Limb (tissue), 2 donors: ENCODE data around the gene SUCLG2.
"Not testable (repeated sequence)": the region's sequence is repeated elsewhere in the genome, so short reads cannot be mapped to it uniquely, and the experiment has no call there.

Source experiments
- DNase-seq, 2 donors: peaks; one replicate each; pipeline ENCODE4 v3.0.0-alpha.2; 2016; ENCODE audit errors: extremely low spot score in 2 of 2

SUCLG2 gene

GRCh38 chr3:67608034-67608433 lies 46.4 kb downstream of the SUCLG2 start:
- no peak for DNase-seq

GRCh38 chr3:67605377-67605776 lies 49.0 kb downstream of the SUCLG2 start:
- DNase-seq, result no peak

GRCh38 chr3:67602816-67603215 lies 51.6 kb downstream of the SUCLG2 start:
- DNase-seq, result no peak

GRCh38 chr3:67601919-67602608 lies 52.3 kb downstream of the SUCLG2 start:
- DNase-seq, result no peak

- no peak for DNase-seq
These were observed 53.0 kb downstream of the SUCLG2 start for GRCh38 chr3:67601385-67601784.

GRCh38 chr3:67599821-67600220 lies 54.6 kb downstream of the SUCLG2 start:
- DNase-seq, result peak in 1 of 2 donors; percentile 69

- DNase-seq, result no peak
These were observed 55.4 kb downstream of the SUCLG2 start for GRCh38 chr3:67598814-67599556.

GRCh38 chr3:67595424-67595823 lies 59.0 kb downstream of the SUCLG2 start:
- DNase-seq, result no peak

- DNase-seq, result no peak
These were observed 60.6 kb downstream of the SUCLG2 start for GRCh38 chr3:67593761-67594234.

GRCh38 chr3:67592057-67592456 lies 62.4 kb downstream of the SUCLG2 start:
- DNase-seq, result no peak

GRCh38 chr3:67587811-67588210 lies 66.6 kb downstream of the SUCLG2 start:
- DNase-seq, result peak in 1 of 2 donors; percentile 40

GRCh38 chr3:67587301-67587700 lies 67.1 kb downstream of the SUCLG2 start:
- peak in 1 of 2 donors; percentile 13 for DNase-seq

GRCh38 chr3:67584608-67585007 lies 69.8 kb downstream of the SUCLG2 start:
- DNase-seq, result not testable (repeated sequence)

GRCh38 chr3:67580430-67581000 lies 73.9 kb downstream of the SUCLG2 start:
- DNase-seq, result no peak

- no peak for DNase-seq
These were observed 76.0 kb downstream of the SUCLG2 start for GRCh38 chr3:67578416-67578815.

GRCh38 chr3:67576441-67576840 lies 78.0 kb downstream of the SUCLG2 start:
- no peak for DNase-seq

GRCh38 chr3:67569324-67569723 lies 85.1 kb downstream of the SUCLG2 start:
- no peak for DNase-seq

GRCh38 chr3:67567893-67568292 lies 86.5 kb downstream of the SUCLG2 start:
- DNase-seq, result no peak

- no peak for DNase-seq
These were observed 89.4 kb downstream of the SUCLG2 start for GRCh38 chr3:67564973-67565372.

- no peak for DNase-seq
These were observed 90.4 kb downstream of the SUCLG2 start for GRCh38 chr3:67564008-67564407.

GRCh38 chr3:67561667-67562394 lies 92.6 kb downstream of the SUCLG2 start:
- no peak for DNase-seq

GRCh38 chr3:67561266-67561665 lies 93.1 kb downstream of the SUCLG2 start:
- no peak for DNase-seq
